NCI-H345 treated with DMSO at 0.1 percent for 48 hours (cell line): Measurements from ENCODE around the gene GABRR3.
A peak's percentile ranks its signal among the peaks of the same experiment; 100 is the strongest.

Experiments
- DNase-seq: peaks from one replicate; lab custom pipeline; 2025; ENCODE audit not compliant: unreplicated experiment; lab: John Stamatoyannopoulos, UW

GABRR3 gene

DNA sequence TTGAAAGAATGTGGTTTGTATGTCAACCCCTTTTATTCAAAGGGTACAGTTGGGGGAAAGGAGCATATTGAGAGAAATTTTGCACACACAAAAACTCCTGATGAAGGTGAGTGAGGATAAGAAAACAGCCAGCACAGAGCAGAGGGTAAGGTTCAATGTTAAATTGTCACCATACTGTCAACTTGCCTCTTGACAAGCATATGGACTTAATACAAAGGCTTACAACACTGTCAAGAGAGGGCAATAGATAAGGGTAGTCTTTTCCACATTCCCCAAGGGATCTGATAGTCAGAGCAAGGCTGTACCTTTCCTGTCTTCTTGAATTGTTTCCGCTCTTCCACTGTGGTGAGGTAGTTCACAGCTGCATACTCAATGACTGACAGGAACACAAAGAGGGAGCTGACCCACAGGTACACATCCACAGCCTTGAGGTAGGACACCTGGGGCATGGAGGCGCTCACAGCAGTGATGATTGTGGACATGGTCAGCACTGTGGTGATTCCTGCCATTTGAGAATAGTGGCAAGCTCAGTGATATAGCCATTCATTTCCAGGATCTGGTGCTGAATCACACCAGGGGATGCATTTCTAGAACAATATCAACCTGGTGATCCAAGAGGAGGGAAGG is 42.5 kb downstream of the GABRR3 start:
- DNase-seq, result no peak

DNA sequence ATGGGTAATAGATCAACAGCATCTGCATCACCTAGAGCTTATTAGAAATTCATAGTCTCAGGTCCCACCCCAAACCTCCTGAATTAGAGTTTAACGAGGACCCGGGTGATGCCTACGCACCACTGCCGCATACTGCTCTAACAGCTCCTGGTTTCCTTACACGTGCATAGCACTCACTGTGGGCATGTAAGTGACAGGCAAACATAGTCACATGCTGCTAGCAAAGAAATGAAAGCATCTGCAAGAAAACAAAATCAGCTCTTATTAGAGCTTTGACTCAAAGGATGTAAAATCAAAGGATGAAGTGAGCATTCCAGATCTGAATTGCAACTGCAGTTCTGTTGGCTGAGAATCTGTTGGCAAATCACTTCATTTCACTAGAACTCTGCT is 43.8 kb downstream of the GABRR3 start:
- DNase-seq, result no peak

- DNase-seq, result no peak
Observed at GRCh38 chr3:97990624-97991292, 44.4 kb downstream of the GABRR3 start.

- DNase-seq, result no peak
Observed at GRCh38 chr3:97988784-97989568, 46.1 kb downstream of the GABRR3 start.

DNA sequence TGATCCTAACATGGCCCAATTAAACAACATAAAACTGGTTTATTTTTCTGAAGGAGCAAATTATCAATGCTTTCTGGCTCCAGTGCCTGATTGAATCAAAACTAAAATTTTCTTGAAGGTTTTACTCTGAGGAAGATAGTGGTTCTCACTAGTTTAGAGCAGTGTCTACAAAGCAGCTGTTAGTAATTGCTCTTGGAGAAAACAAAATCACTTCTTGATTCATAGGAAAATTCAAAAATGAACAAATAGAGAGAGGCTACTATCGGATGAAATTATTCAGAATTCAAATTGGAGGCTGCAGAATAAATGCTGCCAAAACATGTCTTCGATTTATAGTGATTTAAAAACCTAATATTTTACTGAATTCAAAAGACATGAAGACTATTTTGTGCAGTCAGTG is 47.8 kb downstream of the GABRR3 start:
- DNase-seq, result no peak

- no peak for DNase-seq
Observed at GRCh38 chr3:97983933-97984491, 51.1 kb downstream of the GABRR3 start.

DNA sequence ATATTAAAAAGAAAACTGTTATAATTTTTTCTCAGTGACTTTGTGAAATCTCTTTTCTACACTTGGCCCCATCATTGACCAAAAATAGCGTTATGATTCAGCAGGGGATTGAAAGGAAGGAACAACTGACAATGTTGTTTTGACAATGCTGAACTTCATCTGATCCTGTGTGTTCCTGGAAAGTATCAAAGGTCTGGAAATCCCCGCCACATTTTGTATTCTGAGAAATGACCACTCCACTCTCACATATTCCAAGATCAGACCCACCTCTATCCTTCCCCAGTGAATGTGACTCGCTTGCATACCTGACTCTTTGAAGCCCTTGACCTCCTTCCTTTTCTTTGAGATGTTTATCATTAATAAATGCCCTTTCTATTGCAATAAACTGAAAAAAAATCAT is 53.2 kb downstream of the GABRR3 start:
- no peak for DNase-seq

DNA sequence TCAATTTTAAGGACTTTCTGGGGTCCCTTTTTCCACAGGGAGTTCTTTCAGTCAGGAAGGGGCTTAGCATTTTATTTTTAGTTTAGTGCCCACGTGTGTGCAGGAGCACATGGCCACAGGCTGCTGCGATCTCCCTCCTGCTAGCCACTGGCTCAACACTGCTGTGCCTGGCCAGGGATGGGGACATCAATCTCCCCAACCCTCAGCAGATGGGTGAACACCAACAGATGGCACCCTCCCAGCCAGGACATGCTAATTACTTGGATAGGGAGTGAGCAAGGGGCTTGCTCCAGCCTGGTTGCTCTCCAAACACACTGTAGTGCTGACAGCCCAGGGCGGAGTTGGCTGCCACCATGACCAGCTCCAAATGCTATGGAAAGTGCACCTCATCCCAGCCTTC is 55.5 kb downstream of the GABRR3 start:
- no peak for DNase-seq

- DNase-seq, result no peak
Observed at GRCh38 chr3:97975466-97975865, 59.6 kb downstream of the GABRR3 start.

DNA sequence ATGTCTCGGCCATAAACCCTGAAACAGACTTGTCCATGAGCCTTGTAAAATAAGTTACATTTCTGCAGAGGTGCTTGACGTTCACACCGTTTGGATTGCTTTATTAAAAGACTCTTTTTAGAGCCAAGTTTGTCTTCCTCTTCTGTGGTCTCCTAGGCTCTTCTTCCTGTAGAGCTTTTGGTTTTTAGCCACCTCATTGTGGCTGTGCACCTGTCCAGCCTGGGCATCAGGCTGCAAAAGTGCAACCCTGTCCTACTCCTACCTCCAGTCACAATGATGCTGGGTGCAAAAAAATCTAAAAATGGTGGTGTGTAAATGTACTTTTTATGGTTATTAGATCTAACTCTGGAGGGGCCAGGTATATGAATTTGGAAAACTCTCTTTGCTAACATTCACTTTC is 60.1 kb downstream of the GABRR3 start:
- no peak for DNase-seq

GRCh38 chr3:97972976-97973375 is 62.1 kb downstream of the GABRR3 start:
- no peak for DNase-seq

DNA sequence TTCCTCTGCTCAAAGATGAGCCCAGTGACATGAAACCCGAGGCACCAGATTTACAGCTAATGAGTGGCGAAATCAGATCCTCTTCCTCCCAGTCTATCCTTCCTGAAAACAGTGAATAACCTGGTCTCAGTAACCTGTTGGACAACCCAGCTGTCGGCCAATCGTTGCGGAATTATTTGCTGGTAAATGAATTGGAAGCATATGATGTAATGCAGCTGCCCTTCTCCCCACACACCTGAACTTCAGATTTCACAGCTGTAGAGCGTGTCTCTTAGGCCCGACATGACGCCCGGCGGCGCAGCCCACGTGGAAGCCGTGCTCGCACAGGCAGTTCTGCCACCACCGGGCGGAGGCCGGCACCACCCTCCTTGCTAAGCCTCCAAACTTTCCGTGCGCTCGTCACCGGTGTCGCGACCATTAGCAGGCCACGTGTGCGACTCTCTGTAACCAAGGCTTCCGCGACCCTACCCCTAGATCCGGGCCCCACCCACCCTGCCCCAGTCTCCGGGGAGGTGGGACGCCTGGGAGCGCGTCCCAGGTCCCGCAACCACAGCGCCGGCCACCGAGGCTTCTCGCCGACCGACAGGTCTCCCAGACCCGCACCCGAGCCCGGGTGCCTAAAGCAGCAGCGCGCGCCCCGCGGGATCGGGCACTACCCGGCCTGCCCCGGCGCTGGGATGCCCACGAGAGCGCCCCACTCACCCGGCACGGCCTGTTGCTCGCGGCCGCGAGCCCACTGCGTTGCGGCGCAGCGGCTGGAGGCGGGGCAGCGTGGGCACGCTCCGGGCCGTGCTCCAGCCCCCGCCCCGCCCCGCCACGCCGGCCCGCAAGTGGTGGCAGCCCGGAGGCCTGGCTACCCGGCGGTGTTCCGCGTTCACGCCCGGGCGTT is 63.2 kb downstream of the GABRR3 start, which contains the start of gene RIOX2:
Gene RIOX2, minus strand, starts transcription at position 753 of the 889 bp plus-strand sequence. CDS start 4,838 bp downstream, outside the sequence.
- DNase-seq, result peak; percentile 11

DNA sequence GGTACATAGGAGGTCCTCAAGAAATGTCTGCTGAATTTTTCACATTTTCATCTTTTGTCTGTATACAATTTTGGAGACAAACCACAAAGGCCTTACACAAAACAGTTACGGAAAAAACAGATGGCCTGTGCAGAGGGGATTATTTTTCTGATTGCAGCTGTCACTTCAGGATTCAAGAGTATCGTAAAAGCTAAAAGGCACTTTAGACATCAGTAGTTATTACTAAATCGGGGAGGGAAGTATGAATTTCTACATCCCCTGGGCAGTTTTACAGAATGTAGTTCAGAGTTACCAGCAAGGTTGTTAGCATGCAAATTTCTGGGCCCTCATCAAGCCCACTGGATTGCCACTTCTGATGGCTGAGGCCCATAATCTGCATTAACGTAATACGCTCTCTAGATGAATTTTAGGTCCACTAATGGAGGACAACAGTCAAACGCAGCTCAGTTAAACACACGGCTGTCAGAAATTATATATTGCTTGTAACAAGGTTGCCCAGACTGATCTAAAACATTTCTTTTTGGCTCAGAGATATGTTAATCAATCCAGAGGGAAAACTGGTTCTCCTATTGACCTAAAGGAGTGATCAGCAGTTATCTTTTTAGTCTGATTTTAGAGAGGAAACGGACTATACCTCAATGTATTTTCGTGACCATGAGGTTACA is 64.0 kb downstream of the GABRR3 start:
- no peak for DNase-seq

GRCh38 chr3:97970156-97970555 is 65.0 kb downstream of the GABRR3 start:
- DNase-seq, result no peak

- no peak for DNase-seq
Observed at GRCh38 chr3:97969541-97969940, 65.6 kb downstream of the GABRR3 start.

DNA sequence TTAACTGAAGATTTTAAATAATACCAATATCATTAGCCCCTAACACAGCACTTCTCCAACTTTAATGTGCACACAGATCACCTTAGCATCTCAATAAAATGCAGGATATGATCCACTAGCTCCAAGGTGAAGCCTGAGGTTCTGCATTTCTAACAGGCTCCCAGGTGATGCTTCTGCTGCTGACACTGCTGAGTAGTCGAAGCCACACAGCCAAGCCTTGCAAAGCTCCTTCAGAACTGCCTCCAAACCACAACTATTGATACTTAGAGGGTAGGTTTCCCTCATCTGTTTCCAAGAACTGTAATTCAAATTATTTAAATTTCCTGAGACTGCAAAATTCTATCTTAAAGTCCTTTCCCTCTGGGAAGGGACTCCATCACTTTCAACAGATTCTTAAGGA is 66.7 kb downstream of the GABRR3 start:
- DNase-seq, result no peak

GRCh38 chr3:97967966-97968365 is 67.1 kb downstream of the GABRR3 start:
- DNase-seq, result no peak

- no peak for DNase-seq
Observed at GRCh38 chr3:97960993-97961766, 73.9 kb downstream of the GABRR3 start.

DNA sequence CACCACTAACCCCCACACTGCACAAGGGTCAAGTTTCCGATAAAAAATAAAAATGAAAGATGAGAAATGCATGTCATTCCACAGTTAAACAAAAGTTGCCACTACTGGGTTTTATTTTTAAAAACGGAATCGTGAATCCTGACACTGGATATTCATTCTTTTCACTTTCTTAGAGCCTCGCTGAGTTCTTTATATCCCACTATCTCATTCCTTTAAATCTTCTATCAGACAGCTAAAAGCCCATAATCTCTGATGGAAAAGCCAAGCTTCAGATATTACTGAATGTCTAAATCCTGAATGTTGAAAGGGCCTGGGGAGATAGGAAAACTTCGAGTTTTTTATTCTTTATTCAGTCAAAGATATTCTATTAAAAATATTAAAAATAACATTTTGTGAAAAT is 74.6 kb downstream of the GABRR3 start:
- no peak for DNase-seq
